Hematopoietic multipotent progenitor cell treated with erythropoietin and hydrocortisone succinate and interleukin-3 and kit ligand, for 17 days (in vitro differentiated cells): ENCODE data around the gene ST7.
A peak's percentile ranks its signal among the peaks of the same experiment; 100 is the strongest.

Experiments
- DNase-seq: peaks from one replicate; pipeline ENCODE4 v3.0.0-alpha.2; 2015; ENCODE audit warnings: low spot score

Gene ST7

GRCh38 chr7:117193564-117193963, 240.3 kb downstream of the ST7 start:
- DNase-seq: peak; percentile 33

- no peak for DNase-seq
Measured at GRCh38 chr7:117194445-117194844, 241.1 kb downstream of the ST7 start.

GRCh38 chr7:117195361-117196029, 242.2 kb downstream of the ST7 start:
- no peak for DNase-seq

- no peak for DNase-seq
Measured at GRCh38 chr7:117200132-117200531, 246.8 kb downstream of the ST7 start.

GRCh38 chr7:117200786-117201458, 247.6 kb downstream of the ST7 start:
- DNase-seq: no peak

GRCh38 chr7:117202511-117202910, 249.2 kb downstream of the ST7 start:
- no peak for DNase-seq

GRCh38 chr7:117203205-117203604, 249.9 kb downstream of the ST7 start:
- DNase-seq: no peak

- no peak for DNase-seq
Measured at GRCh38 chr7:117205873-117206272, 252.6 kb downstream of the ST7 start.

- no peak for DNase-seq
Measured at GRCh38 chr7:117208257-117208656, 255.0 kb downstream of the ST7 start.

GRCh38 chr7:117210397-117210796, 257.1 kb downstream of the ST7 start:
- DNase-seq: no peak

GRCh38 chr7:117210908-117211307, 257.6 kb downstream of the ST7 start:
- no peak for DNase-seq

GRCh38 chr7:117211614-117212013, 258.3 kb downstream of the ST7 start:
- no peak for DNase-seq

- peak; percentile 61 for DNase-seq
Measured at GRCh38 chr7:117212969-117213877, 259.9 kb downstream of the ST7 start.

GRCh38 chr7:117216010-117216409, 262.7 kb downstream of the ST7 start:
- no peak for DNase-seq

GRCh38 chr7:117216436-117217069, 263.3 kb downstream of the ST7 start:
- no peak for DNase-seq

GRCh38 chr7:117217106-117218035, 264.1 kb downstream of the ST7 start:
- no peak for DNase-seq

- no peak for DNase-seq
Measured at GRCh38 chr7:117218700-117219099, 265.4 kb downstream of the ST7 start.

- DNase-seq: no peak
Measured at GRCh38 chr7:117219485-117219884, 266.2 kb downstream of the ST7 start.

- no peak for DNase-seq
Measured at GRCh38 chr7:117220836-117221235, 267.5 kb downstream of the ST7 start.

- DNase-seq: no peak
Measured at GRCh38 chr7:117225536-117225935, 272.2 kb downstream of the ST7 start.

GRCh38 chr7:117227091-117227490, 273.8 kb downstream of the ST7 start:
- no peak for DNase-seq
